HepG2 (cell line): ENCODE results near the gene HADHA. TPM values are rescaled to one million over a fixed set of nuclear protein-coding genes. Genes with fewer than 3 reads are reported as not detected.

Experiments
- ATAC-seq: fragments of 200-7000 bp; cut with Tn5 transposase; 3 replicates; pipeline ENCODE4 v1.9.1; 2020; ENCODE audit warnings: mild to moderate bottlenecking, moderate library complexity
- BruUV-seq: library from RNA; stranded (reverse); fragments of 400-500 nt; replicated peaks from 2 replicates; lab custom pipeline; 2021; lab: Mats Ljungman, UMichigan
- CTCF ChIA-PET: fragments of 300-600 bp; formaldehyde crosslinking; extraction: SDS; loops from one replicate; lab custom pipeline; 2021; ENCODE audit warnings: low total read pairs, inconsistent platforms, low intra/inter-chr PET ratio; lab: Yijun Ruan, JAX
- POLR2A ChIA-PET: fragments of 350-600 bp; sonication (Branson Sonifier 250); formaldehyde crosslinking; loops from one replicate; lab custom pipeline; 2020; ENCODE audit warnings: antibody characterized with exemption, inconsistent platforms; lab: Yijun Ruan, JAX
- DNase-seq: peaks from one replicate; pipeline ENCODE4 v3.0.0-alpha.2; 2015; ENCODE audit warnings: low spot score
- FAIRE-seq: peaks from 3 replicates; lab custom pipeline; 2011; peaks lifted over from hg19 to GRCh38; lab: Jason Lieb, UNC
- H2AFZ ChIP-seq: one replicate; pipeline ENCODE4 v1.6.1; 2011; ENCODE audit warnings: low read length, inconsistent platforms
- H3K27ac ChIP-seq: fragments of 300-600 bp; 3 replicates; pipeline ENCODE4 v1.8.0; 2011; ENCODE audit warnings: mixed run types, mild to moderate bottlenecking, mixed read lengths, low read length, inconsistent platforms; ENCODE audit not compliant: insufficient read depth; ENCODE audit errors: extremely low read length
- H3K27me3 ChIP-seq, 2 experiments: fragments of 200-600 bp in 1 of 2; 2 replicates in 1 of 2; 3 replicates in 1 of 2; pipeline versions ENCODE4 v1.6.0 to v1.8.0; 2011; ENCODE audit warnings: low read length in 2 of 2, mild to moderate bottlenecking in 2 of 2, moderate library complexity in 2 of 2, inconsistent platforms in 1 of 2; ENCODE audit not compliant: insufficient read depth in 2 of 2, control insufficient read depth in 1 of 2
- H3K36me3 ChIP-seq, 2 experiments: fragments of 200-600 bp in 1 of 2; replicated peaks in 1 of 2; 2 replicates in 1 of 2; 3 replicates in 1 of 2; pipeline versions ENCODE4 v1.5.1 to v1.8.0; 2011; ENCODE audit warnings: low read length in 2 of 2, inconsistent platforms in 1 of 2; ENCODE audit not compliant: insufficient read depth in 2 of 2, control insufficient read depth in 1 of 2
- H3K4me1 ChIP-seq: 2 replicates; pipeline ENCODE4 v1.5.1; 2012; ENCODE audit warnings: low read length, inconsistent platforms; ENCODE audit not compliant: insufficient read depth
- H3K4me2 ChIP-seq: 2 replicates; pipeline ENCODE4 v1.6.0; 2011; ENCODE audit warnings: low read depth, low read length, inconsistent platforms
- H3K4me3 ChIP-seq, 3 experiments: fragments of 200-600 bp in 1 of 3; sonication (generic), shearing (Covaris generic) in 1 of 3; replicated peaks in 1 of 3; 2 replicates each; pipeline ENCODE4 v1.5.1; 2011 to 2016; ENCODE audit warnings: low read length in 3 of 3, inconsistent platforms in 2 of 3, low read depth in 2 of 3, mild to moderate bottlenecking in 2 of 3, control low read depth in 1 of 3, mixed read lengths in 1 of 3; ENCODE audit not compliant: insufficient read depth in 1 of 3
- H3K79me2 ChIP-seq: one replicate; pipeline ENCODE4 v1.6.1; 2011; ENCODE audit warnings: low read length, inconsistent platforms; ENCODE audit not compliant: insufficient read depth
- H3K9ac ChIP-seq: 2 replicates; pipeline ENCODE4 v1.6.0; 2011; ENCODE audit warnings: mild to moderate bottlenecking, low read depth, low read length, inconsistent platforms; ENCODE audit not compliant: insufficient read depth
- H3K9me3 ChIP-seq: 2 replicates; pipeline ENCODE4 v1.5.1; 2012; ENCODE audit warnings: mild to moderate bottlenecking, low read length
- H4K20me1 ChIP-seq: 2 replicates; pipeline ENCODE4 v1.6.0; 2011; ENCODE audit warnings: inconsistent platforms, mild to moderate bottlenecking, low read length, moderate library complexity; ENCODE audit not compliant: insufficient read depth
- DZIP1 ChIP-seq: sonication (generic); formaldehyde crosslinking; IDR thresholded peaks from 2 replicates; pipeline ENCODE4 v1.5.0; 2020; ENCODE audit warnings: mild to moderate bottlenecking, missing genetic modification reagents
- FOXC1 ChIP-seq: sonication (generic); formaldehyde crosslinking; IDR thresholded peaks from 2 replicates; pipeline ENCODE4 v1.8.0; 2022; ENCODE audit warnings: mild to moderate bottlenecking, missing genetic modification reagents, borderline replicate concordance
- NFYB ChIP-seq: sonication (generic); formaldehyde crosslinking; IDR thresholded peaks from 2 replicates; pipeline ENCODE4 v1.4.0; 2020; ENCODE audit warnings: missing genetic modification reagents
- ZFP90 ChIP-seq: sonication (generic); formaldehyde crosslinking; IDR thresholded peaks from 2 replicates; pipeline ENCODE4 v1.8.0; 2022; ENCODE audit warnings: missing genetic modification reagents, mild to moderate bottlenecking, inconsistent platforms, borderline replicate concordance
- ZNF138 ChIP-seq: sonication (generic); formaldehyde crosslinking; IDR thresholded peaks from 2 replicates; pipeline ENCODE4 v1.5.0; 2020; ENCODE audit warnings: mild to moderate bottlenecking, low read depth, missing genetic modification reagents
- ZNF264 ChIP-seq: sonication (generic); formaldehyde crosslinking; IDR thresholded peaks from 2 replicates; pipeline ENCODE4 v1.4.0; 2020; ENCODE audit warnings: missing genetic modification reagents
- ZNF331 ChIP-seq: sonication (generic); formaldehyde crosslinking; IDR thresholded peaks from 2 replicates; pipeline ENCODE4 v1.4.0; 2020; ENCODE audit warnings: missing genetic modification reagents
- ZNF34 ChIP-seq: sonication (generic); formaldehyde crosslinking; IDR thresholded peaks from 2 replicates; pipeline ENCODE4 v1.4.0; 2020; ENCODE audit warnings: mild to moderate bottlenecking, missing genetic modification reagents, borderline replicate concordance
- WGBS: methylation state at CpG from one replicate; pipeline ENCODE4 v1.1.6; 2017; ENCODE audit warnings: low lambda C conversion rate; 5-methylcytosine and 5-hydroxymethylcytosine counted together
- in situ Hi-C: cut with HindIII; loops from 2 replicates; pipeline ENCODE4 v1.10.0; 2017; ENCODE audit warnings: low pct_unique_long_range_greater_than_20kb; ENCODE audit not compliant: extremely low pct_ligation_motif_present
- intact Hi-C: fragments of 100-400 bp; cut with micrococcal nuclease; formaldehyde crosslinking; loops from one replicate; pipeline ENCODE4 v1.10.0; 2022; ENCODE audit not compliant: unreplicated experiment
- polyA plus RNA-seq, 8 experiments: library from polyadenylated mRNA; depleted of rRNA in 3 of 8; stranded (reverse) in 7 of 8; unstranded in 1 of 8; fragments of >200 nt; fragmentation: Illumina TruSeq in 4 of 8; extraction: Trizol in 4 of 8; gene quantifications; 2 replicates each; pipeline versions ENCODE4 v1.2.1 to v1.2.3, GENCODE V29; 2011 to 2016; ENCODE audit warnings: low read depth in 4 of 8, missing spikeins in 1 of 8, mixed read lengths in 1 of 8; ENCODE audit not compliant: insufficient read depth in 1 of 8
- total RNA-seq, 5 experiments: library from RNA; depleted of rRNA; stranded (reverse); fragments of >200 nt; fragmentation: Illumina TruSeq; extraction: Trizol; gene quantifications; 2 replicates each; pipeline ENCODE4 v1.2.3, GENCODE V29; 2016; ENCODE audit warnings: low read depth in 1 of 5
- TF ChIP-seq, protein P1 (sequence below): IDR thresholded peaks from 2 replicates; pipeline ENCODE4 v1.4.0; 2020; ENCODE audit warnings: mild to moderate bottlenecking, missing genetic modification reagents
- TF ChIP-seq, protein P2 (sequence below): sonication (generic); formaldehyde crosslinking; IDR thresholded peaks from 2 replicates; pipeline ENCODE4 v1.4.0; 2020; ENCODE audit warnings: mild to moderate bottlenecking, missing genetic modification reagents

Gene HADHA
- total and polyA plus RNA-seq, 2 of the 13 experiments (the other 11 are each of a cell fraction or from before 2014, with no cell fraction given): 102 to 270 TPM

DNA sequence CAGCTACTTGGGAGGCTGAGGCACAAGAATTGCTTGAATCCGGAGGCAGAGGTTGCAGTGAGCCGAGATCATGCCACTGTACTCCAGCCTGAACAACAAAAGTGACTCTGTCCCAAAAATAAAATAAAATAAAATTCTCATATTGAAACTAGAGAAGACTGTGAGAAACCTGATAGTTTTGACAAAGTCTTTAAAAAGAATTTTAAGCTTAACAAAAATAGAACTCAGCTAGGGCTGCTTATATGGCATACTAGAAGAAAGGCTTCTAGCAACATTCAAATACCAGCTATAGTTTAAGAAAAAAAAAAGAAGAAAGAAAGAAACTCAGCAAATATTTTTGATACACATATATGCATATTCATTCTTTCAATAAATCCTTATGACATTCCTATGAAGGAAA, 13.6 kb downstream of the HADHA start:
- ChIA-PET CTCF (no interaction called here), POLR2A (no interaction called here)
- intact Hi-C loops (no loop called here), in situ Hi-C loops (loop anchor here (10.0 kb wide), 1 partner anchor 234 kb away; no protein-coding TSS in a partner anchor)
- ATAC-seq: no peak
- 96% methylated on average over 2 of the region's 2 CpGs for WGBS
- no TSS peak for BruUV-seq
- FAIRE-seq: no peak
- Histone ChIP-seq H3K4me3 (no peak overlapping the region), H4K20me1 (no peaks in the 10 kb centered on the region), H3K27me3 (no peaks in the 10 kb centered on the region), H3K9ac (no peak overlapping the region), H3K4me2 (no peak overlapping the region), H2AFZ (no peak overlapping the region), H3K27ac (no peak overlapping the region), H3K4me1 (no peaks in the 10 kb centered on the region), H3K79me2 (no peaks in the 10 kb centered on the region), H3K9me3 (no peaks in the 10 kb centered on the region), H3K36me3 (peaks cover 24 to 93% of the 10 kb centered on the region in 2 experiments)
- no peak for TF ChIP-seq ZNF138
- TF ChIP-seq NFYB (CRISPR knock-in tag): no peak
- TF ChIP-seq ZNF264 (CRISPR knock-in tag): no peak
- no peak for TF ChIP-seq DZIP1 (CRISPR knock-in tag)
- TF ChIP-seq, protein P1, sequence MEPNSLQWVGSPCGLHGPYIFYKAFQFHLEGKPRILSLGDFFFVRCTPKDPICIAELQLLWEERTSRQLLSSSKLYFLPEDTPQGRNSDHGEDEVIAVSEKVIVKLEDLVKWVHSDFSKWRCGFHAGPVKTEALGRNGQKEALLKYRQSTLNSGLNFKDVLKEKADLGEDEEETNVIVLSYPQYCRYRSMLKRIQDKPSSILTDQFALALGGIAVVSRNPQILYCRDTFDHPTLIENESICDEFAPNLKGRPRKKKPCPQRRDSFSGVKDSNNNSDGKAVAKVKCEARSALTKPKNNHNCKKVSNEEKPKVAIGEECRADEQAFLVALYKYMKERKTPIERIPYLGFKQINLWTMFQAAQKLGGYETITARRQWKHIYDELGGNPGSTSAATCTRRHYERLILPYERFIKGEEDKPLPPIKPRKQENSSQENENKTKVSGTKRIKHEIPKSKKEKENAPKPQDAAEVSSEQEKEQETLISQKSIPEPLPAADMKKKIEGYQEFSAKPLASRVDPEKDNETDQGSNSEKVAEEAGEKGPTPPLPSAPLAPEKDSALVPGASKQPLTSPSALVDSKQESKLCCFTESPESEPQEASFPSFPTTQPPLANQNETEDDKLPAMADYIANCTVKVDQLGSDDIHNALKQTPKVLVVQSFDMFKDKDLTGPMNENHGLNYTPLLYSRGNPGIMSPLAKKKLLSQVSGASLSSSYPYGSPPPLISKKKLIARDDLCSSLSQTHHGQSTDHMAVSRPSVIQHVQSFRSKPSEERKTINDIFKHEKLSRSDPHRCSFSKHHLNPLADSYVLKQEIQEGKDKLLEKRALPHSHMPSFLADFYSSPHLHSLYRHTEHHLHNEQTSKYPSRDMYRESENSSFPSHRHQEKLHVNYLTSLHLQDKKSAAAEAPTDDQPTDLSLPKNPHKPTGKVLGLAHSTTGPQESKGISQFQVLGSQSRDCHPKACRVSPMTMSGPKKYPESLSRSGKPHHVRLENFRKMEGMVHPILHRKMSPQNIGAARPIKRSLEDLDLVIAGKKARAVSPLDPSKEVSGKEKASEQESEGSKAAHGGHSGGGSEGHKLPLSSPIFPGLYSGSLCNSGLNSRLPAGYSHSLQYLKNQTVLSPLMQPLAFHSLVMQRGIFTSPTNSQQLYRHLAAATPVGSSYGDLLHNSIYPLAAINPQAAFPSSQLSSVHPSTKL: no peak
- TF ChIP-seq ZNF34 (CRISPR knock-in tag): no peak
- no peak for TF ChIP-seq ZNF331 (CRISPR knock-in tag)
- TF ChIP-seq, protein P2, sequence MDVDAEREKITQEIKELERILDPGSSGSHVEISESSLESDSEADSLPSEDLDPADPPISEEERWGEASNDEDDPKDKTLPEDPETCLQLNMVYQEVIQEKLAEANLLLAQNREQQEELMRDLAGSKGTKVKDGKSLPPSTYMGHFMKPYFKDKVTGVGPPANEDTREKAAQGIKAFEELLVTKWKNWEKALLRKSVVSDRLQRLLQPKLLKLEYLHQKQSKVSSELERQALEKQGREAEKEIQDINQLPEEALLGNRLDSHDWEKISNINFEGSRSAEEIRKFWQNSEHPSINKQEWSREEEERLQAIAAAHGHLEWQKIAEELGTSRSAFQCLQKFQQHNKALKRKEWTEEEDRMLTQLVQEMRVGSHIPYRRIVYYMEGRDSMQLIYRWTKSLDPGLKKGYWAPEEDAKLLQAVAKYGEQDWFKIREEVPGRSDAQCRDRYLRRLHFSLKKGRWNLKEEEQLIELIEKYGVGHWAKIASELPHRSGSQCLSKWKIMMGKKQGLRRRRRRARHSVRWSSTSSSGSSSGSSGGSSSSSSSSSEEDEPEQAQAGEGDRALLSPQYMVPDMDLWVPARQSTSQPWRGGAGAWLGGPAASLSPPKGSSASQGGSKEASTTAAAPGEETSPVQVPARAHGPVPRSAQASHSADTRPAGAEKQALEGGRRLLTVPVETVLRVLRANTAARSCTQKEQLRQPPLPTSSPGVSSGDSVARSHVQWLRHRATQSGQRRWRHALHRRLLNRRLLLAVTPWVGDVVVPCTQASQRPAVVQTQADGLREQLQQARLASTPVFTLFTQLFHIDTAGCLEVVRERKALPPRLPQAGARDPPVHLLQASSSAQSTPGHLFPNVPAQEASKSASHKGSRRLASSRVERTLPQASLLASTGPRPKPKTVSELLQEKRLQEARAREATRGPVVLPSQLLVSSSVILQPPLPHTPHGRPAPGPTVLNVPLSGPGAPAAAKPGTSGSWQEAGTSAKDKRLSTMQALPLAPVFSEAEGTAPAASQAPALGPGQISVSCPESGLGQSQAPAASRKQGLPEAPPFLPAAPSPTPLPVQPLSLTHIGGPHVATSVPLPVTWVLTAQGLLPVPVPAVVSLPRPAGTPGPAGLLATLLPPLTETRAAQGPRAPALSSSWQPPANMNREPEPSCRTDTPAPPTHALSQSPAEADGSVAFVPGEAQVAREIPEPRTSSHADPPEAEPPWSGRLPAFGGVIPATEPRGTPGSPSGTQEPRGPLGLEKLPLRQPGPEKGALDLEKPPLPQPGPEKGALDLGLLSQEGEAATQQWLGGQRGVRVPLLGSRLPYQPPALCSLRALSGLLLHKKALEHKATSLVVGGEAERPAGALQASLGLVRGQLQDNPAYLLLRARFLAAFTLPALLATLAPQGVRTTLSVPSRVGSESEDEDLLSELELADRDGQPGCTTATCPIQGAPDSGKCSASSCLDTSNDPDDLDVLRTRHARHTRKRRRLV (CRISPR knock-in tag): no peak
- TF ChIP-seq ZFP90 (CRISPR knock-in tag): no peak
- TF ChIP-seq FOXC1 (CRISPR knock-in tag): no peak
- DNase-seq: no peak
